Stimulated activated CD8-positive, alpha-beta memory T cell treated with anti-CD3 and anti-CD28 coated beads, Interleukin-4, amount 100 ng/mL, for 48 hours (primary cell): ENCODE results near the gene FER.
"Not testable (repeated sequence)": the region's sequence is repeated elsewhere in the genome, so short reads cannot be mapped to it uniquely, and the experiment has no call there.

Experiments
- DNase-seq: peaks from one replicate; pipeline ENCODE4 v3.0.0-alpha.2; 2020

Gene FER

DNA sequence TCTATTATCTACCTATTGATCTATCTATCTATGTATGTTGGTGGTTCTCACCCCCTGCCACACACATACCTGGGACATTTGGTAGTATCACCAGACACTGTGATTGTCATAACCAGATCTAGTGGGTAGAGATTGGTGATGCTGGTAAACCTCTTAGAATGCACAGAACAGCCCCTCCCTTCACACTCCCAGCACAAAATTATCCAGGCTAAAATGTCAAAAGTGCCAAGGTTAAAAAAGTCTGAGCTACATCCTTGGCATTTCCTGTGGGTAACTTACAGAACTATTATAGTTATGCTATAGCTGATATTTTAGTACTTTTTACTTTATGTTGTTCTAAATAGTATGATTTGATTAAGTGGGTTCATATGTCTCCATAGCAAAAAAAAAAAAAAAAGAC, 151.0 kb downstream of the FER start:
- DNase-seq: no peak

- DNase-seq: not testable (repeated sequence)
These were observed 151.5 kb downstream of the FER start for GRCh38 chr5:108899244-108899643.

DNA sequence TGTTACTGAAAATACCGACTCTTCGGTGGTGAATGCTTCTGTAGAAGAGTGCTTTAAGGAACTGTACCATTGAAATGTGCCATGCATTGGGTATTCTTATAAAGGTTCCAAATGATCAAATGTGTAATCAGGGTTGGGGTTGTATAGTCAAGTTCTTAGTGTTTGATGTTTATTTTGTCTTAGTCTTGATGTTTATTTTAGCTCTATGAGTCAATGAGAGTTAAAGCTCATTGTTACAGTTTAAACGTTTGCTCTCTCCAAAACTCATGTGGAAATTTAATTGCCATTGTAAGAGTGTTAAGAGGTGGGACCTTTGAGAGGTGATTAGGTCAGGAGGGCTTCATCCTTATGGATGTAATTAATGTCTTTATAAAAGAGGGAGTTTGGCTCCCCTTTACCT, 153.0 kb downstream of the FER start:
- DNase-seq: no peak

GRCh38 chr5:108905805-108906204, 158.1 kb downstream of the FER start:
- DNase-seq: no peak

DNA sequence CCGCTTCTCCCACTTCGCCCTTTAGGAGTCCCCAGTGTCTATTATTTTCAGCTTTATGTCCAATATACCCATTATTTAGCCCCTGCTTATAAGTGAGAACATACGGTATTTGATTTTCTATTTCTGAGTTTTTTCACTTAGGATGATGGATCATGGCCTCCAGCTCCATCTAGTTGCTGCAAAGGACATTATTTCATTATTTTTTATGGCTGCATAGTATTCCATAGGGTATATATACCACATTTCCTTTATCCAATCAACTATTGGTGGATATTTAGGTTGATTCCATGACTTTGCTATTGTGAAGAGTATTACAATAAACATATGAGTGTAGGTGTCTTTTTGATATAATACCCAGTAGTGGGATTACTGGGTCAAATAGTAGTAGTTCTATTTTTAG, 162.9 kb downstream of the FER start:
- no peak for DNase-seq

DNA sequence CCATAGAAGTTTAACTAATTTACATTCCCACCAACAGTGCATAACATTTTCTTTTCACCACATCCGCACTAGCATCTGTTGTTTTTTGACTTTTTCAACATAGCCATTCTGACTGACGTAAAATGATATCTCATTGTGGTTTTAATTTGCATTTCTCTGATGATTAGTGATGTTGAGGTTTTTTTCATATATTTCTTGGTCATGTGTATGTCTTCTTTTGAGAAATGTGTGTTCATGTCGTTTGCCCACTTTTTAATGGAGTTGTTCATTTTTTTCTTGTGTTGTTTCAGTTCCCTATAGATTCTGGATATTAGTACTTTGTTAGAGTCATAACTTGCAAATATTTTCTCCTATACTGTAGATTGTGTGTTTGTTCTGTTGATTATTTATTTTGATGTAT, 163.4 kb downstream of the FER start:
- no peak for DNase-seq

DNA sequence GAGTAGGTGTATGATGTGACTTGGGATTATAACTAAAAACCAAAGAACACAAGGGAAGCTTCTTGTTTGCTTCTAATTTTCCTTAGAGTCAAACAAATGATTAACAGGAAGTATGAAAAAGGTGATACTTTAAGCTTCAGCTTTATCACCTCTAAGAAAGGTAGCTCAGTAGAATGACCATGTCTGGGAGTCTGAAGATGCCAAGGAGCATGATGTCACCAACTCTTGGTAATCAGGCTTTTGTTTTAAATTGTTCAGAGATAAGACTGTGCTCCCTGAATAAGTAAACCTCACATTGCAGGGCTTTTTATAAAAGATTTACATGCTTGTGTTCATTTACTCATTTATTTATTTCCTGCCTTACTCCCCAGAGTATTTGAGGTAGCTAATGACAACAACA, 169.9 kb downstream of the FER start:
- no peak for DNase-seq

DNA sequence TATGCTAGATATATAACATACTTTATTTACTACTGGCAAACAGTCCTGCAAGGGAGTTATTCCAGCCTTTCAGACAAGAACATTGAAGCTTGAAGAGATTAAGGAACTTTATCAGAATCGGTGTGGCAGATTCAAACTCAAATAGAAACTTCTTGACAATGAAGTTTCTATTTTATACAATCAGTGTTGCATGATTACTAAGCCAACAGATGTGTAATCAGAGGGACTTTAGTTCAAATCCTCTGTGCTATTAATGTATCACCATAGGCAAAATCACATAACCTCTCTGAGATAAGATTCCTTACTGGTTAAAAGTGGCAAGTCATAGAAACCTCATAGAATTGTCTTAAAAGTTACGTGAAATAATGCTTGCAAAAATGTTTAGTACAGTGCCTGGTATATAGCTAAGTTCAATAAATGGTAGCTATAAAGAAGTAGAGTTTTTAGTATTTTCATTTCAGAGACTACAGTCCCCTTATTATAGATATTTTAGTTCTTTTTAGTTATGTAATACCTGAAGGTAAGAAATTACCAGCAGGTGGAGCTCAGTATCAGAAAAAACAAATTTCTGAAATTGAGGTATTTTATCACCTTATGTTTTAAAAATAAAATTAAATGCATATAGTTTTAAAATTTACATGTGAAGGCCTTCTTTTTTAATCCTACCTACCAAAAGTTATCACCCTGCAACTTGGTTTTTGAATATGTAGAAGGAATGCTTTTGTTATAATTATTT, 172.1 kb downstream of the FER start:
- DNase-seq: no peak

- no peak for DNase-seq
These were observed 176.8 kb downstream of the FER start for GRCh38 chr5:108924457-108924961.

- DNase-seq: no peak
These were observed 177.4 kb downstream of the FER start for GRCh38 chr5:108925073-108925472.

DNA sequence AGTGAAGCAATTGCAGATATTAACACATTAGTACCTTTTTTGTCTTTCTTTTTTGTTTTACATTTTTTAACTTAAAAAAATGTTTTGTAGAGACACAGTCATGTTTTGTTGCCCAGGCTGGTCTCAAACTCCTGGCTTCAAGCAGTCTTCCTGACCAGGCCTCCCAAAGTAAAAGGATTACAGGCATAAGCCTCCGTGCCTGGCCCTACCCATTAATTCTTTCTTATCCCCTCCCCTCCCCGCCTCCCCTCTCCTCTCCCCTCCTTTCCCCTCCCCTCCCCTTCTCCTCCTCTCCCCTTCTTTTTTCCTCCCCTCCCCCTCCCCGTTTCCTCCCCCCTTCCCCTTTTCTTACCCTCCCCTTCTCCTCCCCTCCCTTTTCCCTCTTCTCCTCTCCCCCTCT, 182.4 kb downstream of the FER start:
- DNase-seq: no peak

DNA sequence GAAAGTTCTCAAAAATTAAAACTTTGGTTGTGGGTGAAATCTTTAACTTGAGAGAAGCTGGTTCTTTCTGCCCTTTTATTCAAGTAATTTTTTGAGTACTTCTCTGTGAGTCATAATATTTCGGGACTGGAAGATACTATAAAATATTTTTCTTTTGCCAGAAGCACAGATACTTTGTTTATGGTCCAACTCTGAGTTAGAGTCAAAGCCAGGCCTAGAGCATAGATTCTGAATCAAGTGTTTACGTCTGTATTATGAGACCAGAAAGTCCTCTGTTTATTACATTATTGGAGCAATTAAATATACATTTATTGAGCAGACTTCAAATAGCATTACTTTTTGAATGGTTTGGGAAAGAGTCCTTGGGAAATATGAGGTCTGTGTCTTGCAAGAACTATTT, 187.9 kb downstream of the FER start:
- no peak for DNase-seq

- no peak for DNase-seq
These were observed 189.5 kb downstream of the FER start for GRCh38 chr5:108937221-108937620.

DNA sequence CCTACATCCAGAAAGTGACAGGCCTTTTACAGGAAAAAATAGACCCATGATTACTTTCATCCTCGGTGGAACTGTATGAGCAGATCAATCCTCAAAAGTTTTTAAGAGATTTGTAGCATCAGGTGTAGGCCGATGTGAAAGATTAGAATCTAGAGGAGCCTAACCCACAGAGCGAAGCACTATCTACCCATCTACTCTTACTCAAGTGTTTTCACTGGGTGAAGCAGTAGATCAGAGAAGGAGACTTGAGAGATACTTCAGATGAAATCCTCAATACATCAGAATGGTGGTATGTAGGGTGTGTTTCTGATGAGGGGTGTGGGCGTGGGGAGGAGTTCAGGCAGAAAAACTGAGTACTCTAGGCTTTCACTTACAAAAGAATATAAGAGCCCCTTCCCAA, 192.8 kb downstream of the FER start:
- DNase-seq: no peak

DNA sequence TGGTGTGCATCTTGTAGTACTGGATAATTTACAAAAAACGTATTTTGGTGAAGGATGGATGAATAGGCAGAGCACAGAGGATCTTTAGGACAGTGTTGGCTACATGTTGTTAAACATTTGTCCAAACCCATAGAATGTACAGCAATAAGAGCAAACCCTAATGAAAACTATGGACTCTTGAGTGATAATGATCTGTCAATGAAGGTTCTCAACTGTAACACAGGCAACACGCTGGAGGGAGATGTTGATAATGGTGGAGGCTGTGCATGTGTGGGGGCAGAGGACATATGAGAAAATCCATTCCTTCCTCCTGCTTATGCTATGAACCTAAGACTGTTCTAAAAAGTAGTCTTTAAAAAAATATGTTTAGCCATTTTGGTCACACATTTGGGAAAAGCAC, 194.0 kb downstream of the FER start:
- DNase-seq: no peak

DNA sequence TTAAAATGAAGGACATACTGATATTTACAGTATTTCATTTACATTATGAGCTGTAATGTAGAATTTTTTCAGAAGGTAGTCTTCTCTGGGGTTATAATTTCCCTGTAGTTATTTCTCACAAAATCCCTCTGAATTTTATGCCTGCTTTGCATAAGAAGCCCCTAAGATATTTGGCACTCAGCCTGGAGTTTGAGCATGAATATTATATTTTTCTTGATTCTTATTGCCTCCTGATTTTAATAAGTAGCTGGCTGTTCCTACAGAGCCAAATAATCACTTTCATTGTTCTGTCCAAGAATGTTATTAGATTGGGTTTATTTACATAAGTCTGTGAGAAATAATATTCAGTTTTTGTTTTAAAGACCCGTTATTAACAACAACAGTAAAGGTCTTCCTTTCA, 195.0 kb downstream of the FER start:
- no peak for DNase-seq

- DNase-seq: no peak
These were observed 197.4 kb downstream of the FER start for GRCh38 chr5:108945094-108945493.

DNA sequence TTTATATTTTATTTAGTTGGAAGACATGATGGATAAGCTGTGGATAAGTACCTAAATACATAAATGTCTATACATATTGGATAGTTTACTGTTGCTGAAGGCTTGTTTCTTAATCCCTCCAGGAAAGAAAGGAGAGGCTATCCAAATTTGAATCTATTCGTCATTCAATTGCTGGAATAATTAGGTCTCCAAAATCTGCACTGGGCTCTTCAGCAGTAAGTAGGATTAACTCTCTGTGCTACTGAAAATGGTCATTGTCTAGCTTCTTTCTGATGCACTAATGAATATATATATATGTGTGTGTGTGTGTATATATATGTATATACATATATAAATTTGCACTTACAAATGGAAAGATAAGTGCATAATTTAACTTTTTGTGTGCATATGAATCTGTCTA, 198.3 kb downstream of the FER start:
- DNase-seq: no peak

GRCh38 chr5:108947164-108947563, 199.5 kb downstream of the FER start:
- DNase-seq: no peak

GRCh38 chr5:108950276-108950675, 202.6 kb downstream of the FER start:
- DNase-seq: no peak

DNA sequence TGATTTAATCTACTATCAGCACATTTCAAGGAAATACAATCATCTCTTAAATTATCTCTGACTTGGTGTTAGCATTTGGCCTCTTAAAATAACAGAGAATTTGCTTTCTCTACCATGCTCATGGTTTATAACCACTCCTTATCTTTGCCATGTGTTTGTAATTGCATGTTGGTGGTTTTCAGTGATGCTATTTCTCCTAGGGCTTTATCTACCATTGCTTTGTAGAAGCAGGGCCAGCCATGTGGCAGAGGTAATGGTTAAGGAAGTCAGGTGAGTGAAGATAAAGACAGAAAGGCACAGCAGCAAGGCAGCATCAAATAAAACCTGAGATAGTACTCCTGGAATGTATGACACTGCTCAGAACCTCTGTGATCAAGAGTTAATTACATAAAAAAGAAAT, 206.2 kb downstream of the FER start:
- DNase-seq: no peak

DNA sequence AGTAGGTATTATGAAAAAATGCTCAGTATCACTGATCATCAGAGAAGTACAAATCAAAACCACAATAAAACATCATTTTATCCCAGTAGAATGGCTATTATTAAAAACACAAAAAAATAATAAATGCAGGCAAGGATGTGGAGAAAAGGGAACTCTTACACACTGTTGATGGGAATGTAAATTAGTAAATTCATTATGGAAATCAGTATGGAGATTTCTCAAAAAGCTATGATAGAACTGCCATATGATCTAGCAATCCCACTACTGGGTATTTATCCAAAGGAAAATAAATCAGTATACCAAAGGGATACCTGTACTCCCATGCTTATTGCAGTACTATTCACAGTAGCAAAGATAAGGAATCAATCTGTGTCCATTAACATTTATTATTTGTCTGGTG, 209.6 kb downstream of the FER start:
- DNase-seq: no peak

GRCh38 chr5:108966910-108967309, 219.2 kb downstream of the FER start:
- no peak for DNase-seq

- no peak for DNase-seq
These were observed 226.9 kb downstream of the FER start for GRCh38 chr5:108974594-108974993.

GRCh38 chr5:108975697-108976096, 228.0 kb downstream of the FER start:
- DNase-seq: no peak
